Astrocyte (in vitro differentiated cells and primary cell): ENCODE measurements around the gene COL8A2.

ENCODE experiments used
- EZH2 ChIP-seq: IDR thresholded peaks from 2 replicates; pipeline ENCODE4 v1.6.1; 2012; ENCODE audit warnings: mild to moderate bottlenecking, low read length, inconsistent platforms; ENCODE audit not compliant: insufficient read depth
- TF ChIP-seq, protein P1 (sequence below): IDR thresholded peaks from 2 replicates; pipeline ENCODE4 v1.5.1; 2011; ENCODE audit warnings: low read depth, mild to moderate bottlenecking, inconsistent platforms, low read length, moderate library complexity; ENCODE audit not compliant: insufficient read depth

GRCh38 chr1:36070349-36070748, 54.7 kb downstream of the COL8A2 start:
- TF ChIP-seq, protein P1, sequence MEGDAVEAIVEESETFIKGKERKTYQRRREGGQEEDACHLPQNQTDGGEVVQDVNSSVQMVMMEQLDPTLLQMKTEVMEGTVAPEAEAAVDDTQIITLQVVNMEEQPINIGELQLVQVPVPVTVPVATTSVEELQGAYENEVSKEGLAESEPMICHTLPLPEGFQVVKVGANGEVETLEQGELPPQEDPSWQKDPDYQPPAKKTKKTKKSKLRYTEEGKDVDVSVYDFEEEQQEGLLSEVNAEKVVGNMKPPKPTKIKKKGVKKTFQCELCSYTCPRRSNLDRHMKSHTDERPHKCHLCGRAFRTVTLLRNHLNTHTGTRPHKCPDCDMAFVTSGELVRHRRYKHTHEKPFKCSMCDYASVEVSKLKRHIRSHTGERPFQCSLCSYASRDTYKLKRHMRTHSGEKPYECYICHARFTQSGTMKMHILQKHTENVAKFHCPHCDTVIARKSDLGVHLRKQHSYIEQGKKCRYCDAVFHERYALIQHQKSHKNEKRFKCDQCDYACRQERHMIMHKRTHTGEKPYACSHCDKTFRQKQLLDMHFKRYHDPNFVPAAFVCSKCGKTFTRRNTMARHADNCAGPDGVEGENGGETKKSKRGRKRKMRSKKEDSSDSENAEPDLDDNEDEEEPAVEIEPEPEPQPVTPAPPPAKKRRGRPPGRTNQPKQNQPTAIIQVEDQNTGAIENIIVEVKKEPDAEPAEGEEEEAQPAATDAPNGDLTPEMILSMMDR: no peak
- TF ChIP-seq EZH2: no peak
